DMS 273 treated with DMSO at 0.1 percent for 48 hours (cell line): ENCODE results near the gene ASB15.

ENCODE experiments used
- DNase-seq: peaks from one replicate; lab custom pipeline; 2025; lab: John Stamatoyannopoulos, UW

Gene ASB15

GRCh38 chr7:123663200-123663599, 61.6 kb downstream of the ASB15 start:
- DNase-seq = no peak

- DNase-seq = no peak
Observed at GRCh38 chr7:123665157-123665556, 63.5 kb downstream of the ASB15 start.

- no peak for DNase-seq
Observed at GRCh38 chr7:123665896-123666295, 64.3 kb downstream of the ASB15 start.

- DNase-seq = no peak
Observed at GRCh38 chr7:123666492-123666891, 64.9 kb downstream of the ASB15 start.

GRCh38 chr7:123669485-123669884, 67.9 kb downstream of the ASB15 start:
- no peak for DNase-seq

GRCh38 chr7:123673137-123673732, 71.6 kb downstream of the ASB15 start:
- no peak for DNase-seq

- DNase-seq = no peak
Observed at GRCh38 chr7:123673752-123674398, 72.3 kb downstream of the ASB15 start.

- no peak for DNase-seq
Observed at GRCh38 chr7:123674399-123675180, 73.0 kb downstream of the ASB15 start.

GRCh38 chr7:123675181-123675473, 73.5 kb downstream of the ASB15 start:
- no peak for DNase-seq

- DNase-seq = no peak
Observed at GRCh38 chr7:123677061-123677715, 75.6 kb downstream of the ASB15 start.

- no peak for DNase-seq
Observed at GRCh38 chr7:123679614-123680013, 78.0 kb downstream of the ASB15 start.

GRCh38 chr7:123680580-123680979, 79.0 kb downstream of the ASB15 start:
- DNase-seq = no peak

GRCh38 chr7:123681561-123681960, 79.9 kb downstream of the ASB15 start:
- DNase-seq = no peak

GRCh38 chr7:123682690-123683089, 81.1 kb downstream of the ASB15 start:
- DNase-seq = no peak

GRCh38 chr7:123687161-123687560, 85.5 kb downstream of the ASB15 start:
- DNase-seq = no peak

- no peak for DNase-seq
Observed at GRCh38 chr7:123687727-123688126, 86.1 kb downstream of the ASB15 start.
